Fibroblast of upper back skin (primary cell): ENCODE data around the gene SRPK2.
"Not testable (repeated sequence)": the region's sequence is repeated elsewhere in the genome, so short reads cannot be mapped to it uniquely, and the experiment has no call there.

Source experiments
- DNase-seq: peaks from one replicate; pipeline ENCODE4 v3.0.0-alpha.2; 2013

The SRPK2 gene

DNA sequence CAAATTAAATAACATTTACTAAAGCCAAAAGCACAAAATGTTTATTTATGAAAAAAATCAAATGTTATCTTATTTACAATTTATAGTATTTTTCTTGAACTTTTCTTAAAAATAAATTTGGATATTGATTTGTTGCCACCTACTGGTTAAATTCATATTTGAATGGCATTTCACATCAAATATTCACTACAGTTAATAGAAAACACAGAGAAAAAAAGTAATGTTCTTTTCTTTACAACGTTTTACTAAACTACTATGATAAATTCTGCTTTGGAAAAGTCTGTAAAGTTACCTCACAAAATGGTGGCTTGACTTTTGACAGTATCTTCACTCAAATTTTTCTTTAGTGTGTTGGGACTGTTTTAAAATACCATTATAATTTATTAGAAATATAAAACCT is 52.7 kb downstream of the SRPK2 start:
- no peak for DNase-seq

DNA sequence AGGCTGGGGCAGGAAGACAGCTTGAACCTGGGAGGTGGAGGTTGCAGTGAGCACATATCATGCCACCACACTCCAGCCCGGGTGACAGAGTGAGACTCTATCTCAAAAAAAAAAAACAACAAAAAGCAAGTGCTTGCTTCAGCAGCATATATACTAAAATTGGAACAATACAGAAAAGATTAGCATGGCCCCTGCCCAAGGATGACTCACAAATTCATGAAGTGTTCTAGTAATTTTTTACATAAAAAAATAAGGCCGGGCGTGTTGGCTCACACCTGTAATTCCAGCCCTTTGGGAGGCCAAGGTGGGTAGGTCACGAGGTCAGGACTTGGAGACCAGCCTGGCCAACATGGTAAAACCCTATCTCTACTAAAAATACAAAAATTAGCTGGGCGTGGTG is 56.1 kb downstream of the SRPK2 start:
- DNase-seq = peak; percentile 26

DNA sequence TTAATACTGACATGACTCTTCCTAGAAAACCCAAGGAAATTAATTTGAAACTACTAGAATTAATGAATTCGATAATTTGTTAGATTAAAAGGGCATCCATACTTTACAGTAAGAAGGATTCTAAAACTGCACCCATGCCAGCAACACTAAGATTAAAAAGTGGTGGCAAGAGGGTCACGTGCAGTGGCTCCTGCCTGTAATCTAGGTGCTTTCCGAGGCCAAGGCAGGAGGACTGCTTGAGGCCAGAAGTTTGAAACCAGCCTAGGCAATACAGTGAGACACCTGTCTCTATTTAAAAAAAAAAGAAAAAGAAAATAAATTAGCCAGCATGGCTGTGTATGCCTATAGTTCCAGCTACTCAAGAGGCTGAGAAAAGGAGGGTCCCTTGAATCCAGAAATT is 58.2 kb downstream of the SRPK2 start:
- no peak for DNase-seq

DNA sequence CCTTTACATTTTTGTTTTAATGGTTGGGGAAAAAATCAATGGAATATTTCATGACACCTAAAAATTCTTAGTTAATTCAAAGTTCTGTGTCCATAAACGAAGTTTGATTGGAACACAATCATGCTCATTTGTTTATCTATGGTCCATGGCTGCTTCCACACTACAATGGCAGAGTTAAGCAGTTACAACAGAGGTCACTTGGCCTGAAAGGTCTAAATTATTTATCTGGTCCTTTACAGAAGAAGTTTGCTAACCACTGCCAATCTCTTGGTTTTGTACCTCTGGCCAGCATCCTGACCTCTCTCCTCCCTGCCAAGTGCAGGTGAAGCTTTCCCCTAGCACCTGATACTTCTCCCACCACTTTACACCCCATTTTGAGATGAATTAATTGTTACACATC is 61.5 kb downstream of the SRPK2 start:
- DNase-seq = no peak

DNA sequence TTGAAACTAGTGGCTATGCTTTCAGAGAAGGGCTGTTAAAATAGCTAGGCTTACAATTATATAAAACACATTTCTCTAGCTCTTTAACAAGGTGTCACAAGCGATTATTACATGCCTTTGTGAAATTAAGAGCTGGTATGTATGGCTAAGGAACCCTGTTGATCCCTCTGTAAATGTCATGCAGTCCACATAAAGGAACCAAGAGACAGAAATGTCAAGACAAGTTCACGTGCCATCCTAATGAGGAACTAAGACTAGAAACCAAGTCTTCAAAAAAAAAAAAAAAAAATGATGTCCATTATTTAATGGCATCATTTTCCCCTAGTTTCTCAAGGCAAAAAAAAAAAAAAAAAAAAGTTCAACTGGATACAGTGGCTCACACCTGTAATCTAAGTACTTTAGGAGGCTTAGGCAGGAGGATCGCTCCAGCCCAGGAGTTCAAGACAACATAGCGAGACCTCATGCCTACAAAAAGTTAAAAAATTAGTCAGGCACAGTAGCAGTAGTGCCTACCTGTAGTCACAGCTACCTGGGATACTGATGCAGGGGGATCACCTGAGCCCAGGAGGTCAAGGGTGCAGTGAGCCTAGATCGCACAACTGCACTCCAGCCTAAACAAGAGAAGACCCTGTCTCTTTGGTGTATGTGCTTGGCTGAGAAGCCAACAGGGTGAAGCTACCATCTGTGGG is 63.4 kb downstream of the SRPK2 start:
- DNase-seq = no peak

DNA sequence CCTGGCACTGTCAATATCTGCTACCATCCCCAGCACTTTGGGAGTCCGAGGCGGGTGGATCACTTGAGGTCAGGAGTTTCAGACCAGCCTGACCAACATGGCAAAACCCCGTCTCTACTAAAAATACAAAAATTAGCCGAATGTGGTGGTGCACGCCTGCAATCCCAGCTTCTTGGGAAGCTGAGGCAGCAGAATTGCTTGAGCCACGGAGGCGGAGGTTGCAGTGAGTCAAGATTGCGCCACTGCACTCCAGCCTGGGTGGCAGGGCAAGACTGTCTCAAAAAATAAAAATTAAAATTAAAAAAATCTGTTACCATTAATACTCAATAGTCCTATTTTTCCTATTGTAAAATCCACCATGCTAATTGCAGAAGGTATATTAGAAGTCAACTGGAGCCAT is 64.1 kb downstream of the SRPK2 start:
- DNase-seq = not testable (repeated sequence)

DNA sequence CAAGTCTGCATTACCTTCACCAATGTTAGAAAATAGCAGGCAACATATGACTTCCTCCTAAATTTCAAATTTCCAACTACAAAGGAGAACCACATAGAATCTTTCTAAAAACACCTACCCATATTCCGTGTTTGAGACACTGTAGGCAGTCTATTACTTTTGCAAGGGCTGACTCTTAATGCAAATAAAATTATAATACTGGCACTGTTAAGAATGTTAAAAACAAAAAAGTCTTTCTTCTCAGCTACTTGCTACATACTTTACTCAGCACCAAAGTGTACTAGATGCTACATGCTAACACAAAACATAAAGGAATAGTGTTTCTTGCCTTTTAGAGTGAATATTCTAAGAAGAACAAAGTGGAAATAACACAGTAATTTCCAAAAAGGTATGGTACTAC is 65.4 kb downstream of the SRPK2 start:
- no peak for DNase-seq

DNA sequence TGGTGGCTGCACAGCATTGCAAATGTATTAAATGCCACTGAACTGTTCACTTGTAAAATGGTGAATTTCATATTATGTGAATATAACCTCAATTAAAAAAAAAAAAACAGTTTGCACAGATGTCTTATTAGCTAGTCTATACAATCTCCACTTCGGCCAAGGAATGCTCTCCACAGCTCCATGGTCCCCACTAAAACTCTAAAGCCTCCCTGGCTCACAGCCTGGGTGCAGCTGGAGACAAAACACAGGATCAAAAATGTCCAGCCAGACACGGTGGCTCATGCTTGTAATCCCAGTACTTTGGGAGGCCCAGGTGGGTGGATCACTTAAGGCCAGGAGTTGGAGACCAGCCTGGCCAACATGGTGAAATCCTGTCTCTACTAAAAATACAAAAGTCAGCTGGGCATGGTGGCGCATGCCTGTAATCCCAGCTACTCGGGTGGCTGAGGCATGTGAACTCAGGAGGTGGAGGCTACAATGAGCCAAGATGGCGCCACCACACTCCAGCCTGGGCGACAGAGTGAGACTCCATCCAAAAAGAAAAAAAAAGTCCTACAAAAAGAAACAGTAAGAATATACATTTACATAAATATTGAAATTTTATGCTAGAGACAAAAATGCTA is 66.0 kb downstream of the SRPK2 start:
- DNase-seq = no peak

DNA sequence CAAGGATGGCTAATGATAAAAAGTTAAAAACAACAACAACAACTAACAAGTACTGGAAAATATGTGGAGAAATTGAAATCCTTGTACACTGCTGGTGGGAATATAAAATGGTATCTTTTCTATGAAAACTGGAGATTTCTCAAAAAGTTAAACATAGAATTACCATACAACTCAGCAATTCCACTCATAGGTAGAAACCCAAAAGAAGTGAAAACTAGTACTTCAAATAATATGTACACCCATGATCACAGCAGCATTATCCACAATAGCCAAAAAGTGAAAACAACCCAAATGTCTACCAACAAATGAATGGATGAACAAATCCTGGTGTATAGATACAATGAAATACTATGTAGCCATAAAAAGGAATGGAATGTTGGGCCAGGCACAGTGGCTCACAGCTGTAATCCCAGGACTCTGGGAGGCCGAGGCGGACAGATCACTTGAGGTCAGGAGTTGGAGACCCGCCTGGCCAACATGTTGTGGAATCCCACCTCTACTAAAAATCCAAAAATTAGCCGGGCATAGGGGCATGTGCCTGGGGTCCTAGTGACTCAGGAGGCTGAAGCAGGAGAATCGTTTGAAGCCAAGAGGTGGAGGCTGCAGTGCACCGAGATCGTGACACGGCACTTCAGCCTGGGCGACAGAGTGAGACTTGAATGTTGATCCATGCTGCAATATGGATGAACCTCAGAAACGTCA is 66.8 kb downstream of the SRPK2 start:
- DNase-seq = no peak

DNA sequence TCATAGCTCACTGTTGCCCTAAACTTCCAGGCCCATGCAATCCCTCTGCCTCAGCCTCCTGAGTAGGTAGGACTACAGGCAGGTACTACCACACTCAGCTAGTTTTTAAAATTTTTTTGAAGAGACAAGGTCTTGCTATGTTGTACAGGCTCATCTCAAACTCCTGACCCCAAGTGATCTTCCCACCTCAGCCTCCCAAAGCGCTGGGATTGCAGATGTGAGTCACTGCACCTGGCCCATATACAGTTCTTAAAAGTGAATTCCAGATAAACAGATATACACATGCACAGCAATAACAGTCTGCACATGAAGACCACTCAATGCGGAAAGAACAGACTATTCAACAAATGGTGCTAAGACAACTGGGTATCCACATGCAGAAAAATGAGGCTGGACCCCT is 67.8 kb downstream of the SRPK2 start:
- DNase-seq = no peak

DNA sequence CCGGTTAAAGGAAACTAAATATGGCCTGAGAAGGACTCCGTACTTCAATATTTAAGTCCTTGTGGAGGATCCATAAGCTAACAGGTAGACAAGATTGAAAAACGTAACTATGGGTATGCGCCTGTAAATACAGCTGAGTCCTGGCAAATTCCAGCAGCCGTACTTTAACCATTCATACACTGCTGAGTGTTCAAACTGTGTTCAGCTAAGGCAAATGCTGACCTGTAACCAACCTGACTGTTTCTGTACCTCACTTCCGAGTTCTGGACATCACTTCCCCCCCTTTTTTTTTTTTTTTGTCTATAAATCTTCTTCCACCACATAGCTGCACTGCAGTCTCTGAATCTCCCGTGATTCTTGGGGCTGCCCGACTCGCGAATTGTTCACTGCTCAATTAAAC is 69.1 kb downstream of the SRPK2 start:
- DNase-seq = no peak

DNA sequence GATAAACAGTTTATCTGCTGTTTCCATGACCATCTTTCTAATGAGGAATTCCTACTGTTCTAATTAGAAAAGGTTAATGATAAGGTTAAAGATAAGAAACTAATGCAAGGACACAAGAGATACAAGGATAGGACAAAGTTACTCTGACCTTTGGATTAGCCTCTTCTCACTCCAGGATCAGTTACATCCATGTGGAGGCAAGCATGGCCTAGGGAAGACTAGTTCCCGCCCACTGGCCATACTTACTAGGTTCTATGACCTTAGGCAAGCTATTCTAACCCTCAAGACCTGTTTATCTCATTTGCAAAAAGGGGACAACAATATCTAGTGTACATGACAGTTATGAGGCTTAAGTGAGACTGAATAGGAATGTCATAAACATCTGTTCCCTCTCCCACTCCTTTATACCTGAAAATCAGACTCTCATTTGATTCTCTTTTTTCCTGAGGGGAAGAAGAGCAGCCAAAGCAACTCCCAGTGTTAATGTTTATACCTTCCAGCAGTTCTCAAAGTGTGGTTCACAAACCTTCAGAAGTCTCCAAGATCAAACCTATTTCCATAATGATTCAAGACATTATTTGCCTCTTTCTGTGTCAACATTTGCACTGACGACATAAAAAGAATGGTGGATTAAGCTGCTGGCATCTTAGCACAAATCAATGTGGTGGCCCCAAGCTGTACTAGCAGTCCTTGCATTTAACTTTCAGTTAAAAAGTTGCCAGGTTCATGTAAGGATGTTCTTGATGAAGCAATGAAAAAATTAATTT is 72.0 kb downstream of the SRPK2 start:
- DNase-seq = no peak

DNA sequence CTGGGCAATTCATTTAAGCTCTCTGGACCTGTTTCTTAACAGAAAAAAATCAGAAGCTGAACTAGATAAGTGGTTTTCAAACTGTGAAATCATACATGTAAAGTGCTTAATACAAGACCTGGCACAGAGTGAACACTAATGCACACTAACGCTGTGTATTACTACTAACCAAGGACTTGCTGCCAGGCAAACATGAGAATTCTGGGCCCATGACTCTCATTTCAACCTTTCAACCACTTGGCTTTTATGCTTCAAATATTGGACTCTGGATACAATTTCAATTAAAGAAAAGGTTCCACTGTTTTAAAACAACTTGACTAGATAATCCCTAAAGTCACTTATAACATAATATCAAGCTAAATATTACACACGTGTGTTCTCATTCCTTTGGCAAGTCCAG is 73.4 kb downstream of the SRPK2 start:
- no peak for DNase-seq

DNA sequence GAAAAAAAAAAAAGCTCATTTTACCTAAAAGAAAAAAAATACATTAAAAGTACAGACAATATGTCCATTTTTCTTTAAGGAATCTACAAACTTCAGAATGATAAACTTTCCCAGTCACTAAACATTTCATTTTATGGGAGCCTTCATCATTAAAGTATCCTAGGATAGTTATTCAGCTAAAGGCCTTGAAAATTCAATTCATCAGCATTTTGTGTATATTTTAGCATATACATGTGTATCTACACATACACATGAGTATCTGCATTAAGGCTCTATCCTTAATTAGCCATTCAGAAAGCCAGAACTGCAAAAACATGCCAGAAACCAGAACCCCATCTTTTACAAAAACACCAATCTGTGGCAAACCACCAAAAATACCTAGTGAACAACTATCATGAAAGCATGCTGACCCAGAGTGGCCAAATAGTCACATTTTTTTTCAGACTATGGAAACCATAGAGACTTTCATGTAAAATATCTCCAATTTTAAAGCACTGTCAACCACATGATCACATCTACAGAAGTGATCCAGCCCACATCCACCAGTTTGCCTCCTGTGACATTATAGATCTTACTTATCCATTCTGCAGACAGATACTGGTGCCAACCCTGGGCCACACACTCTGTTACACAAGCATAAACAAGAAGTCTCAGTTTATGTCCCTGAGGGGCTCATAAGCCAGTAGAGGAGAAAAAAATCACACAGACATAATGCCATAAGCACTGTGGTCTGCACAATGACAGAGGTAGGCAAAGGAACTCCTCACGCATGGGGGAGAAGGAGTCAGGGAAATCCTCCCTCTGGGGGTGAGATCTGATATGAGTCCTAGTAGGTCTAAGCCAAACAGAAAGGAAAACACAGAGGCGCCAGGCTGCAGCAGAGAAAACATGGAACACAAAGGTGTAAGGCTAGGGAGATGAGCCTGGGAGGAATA is 79.2 kb downstream of the SRPK2 start:
- DNase-seq = no peak

DNA sequence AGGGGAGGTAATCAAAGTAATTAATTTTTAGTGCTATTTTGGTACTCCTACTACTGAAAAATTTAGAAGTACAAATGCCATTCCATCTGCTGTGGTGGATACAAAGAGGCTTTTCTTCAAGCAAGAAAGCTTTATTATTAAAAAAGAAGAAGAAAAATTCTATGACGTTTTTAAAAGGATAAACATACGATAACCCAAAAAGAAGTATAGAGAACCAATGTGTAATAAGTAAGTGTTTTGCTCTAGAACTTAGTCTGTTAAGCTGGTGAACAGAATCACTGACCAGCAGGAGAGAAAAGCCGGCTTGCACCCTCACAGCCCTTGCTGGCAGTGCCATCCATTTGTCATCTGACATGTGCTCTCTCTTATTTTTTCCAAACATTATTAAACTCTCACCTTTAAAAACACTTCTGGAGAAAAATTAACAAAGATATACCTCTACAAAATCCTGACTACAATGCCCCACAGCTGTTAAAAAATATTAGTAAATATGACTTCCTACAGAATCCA is 81.5 kb downstream of the SRPK2 start:
- no peak for DNase-seq

DNA sequence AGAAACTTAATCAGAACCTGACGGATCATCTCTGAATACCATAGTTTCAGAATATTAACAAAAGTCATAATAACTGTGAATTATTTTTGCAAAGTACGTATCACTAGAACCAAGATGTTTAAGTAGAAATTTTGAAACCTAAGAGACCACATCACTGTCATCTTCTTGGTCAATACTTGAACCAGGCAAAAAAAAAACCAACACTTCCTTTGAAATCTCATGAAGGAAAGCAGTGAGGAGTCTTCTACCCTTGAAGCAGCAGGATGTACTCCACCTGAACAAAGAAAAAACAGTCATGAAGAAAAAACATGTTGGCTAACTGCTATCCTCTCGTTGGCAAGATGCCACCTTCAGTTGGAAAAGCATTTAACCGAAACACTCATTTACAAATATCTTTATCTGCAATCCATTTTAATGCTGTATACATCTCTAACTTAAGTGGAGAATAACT is 82.4 kb downstream of the SRPK2 start:
- DNase-seq = no peak

DNA sequence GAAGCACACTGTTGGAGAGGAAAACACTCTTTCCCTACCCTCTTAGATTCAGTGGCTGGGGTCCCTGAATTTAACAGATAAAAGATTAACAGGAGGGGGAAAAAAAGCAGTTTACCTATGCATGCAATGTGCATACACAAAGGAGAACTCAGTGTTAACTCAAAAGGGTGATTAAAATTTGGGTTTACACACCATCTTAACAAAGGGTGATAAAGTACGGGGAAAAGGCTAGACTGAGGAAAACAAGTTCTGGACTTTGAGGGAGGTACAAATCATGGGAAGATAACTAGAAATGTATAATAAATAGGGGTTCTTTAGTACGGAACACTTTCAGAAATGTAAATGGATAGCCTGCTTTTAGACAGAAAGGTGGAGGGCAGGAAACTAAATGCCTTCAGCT is 83.1 kb downstream of the SRPK2 start:
- no peak for DNase-seq

DNA sequence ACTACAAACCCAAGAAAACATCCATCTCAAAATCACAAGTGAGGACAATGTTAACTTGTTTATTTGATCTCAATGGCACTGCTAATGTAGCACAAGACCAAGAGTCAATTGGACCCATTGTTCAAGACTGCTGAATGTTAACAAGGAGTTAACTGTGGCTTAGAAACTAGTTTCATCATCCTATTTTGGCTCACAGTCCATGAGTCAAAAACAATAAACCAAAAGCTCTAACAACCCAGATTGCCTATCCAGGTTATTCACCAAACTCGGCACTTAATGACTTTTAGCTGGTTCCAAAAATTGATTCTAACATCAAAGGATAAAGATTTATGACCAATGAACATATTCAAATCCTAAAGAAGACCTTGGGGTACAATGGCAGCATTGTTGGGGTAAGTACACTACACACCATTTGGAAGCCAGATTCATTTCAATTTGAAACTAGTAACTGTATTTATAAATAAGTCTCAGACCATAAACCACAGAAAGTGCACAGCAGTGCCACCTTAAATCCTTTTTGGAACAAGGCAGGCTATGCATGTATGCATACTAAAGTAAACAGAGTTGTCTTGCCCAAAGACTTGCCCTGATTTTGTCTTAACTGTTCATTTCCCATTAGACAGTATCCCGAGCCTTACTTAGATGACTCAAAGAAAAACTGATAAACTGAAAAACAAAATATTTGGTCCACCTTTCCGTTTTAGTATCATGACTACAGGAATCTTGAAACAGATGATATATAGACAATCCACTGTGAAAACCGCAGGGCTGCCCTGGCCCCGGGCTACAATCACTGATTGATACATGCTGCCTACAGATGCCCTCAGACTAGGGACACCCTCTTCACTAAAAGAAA is 84.5 kb downstream of the SRPK2 start:
- DNase-seq = peak; percentile 48

DNA sequence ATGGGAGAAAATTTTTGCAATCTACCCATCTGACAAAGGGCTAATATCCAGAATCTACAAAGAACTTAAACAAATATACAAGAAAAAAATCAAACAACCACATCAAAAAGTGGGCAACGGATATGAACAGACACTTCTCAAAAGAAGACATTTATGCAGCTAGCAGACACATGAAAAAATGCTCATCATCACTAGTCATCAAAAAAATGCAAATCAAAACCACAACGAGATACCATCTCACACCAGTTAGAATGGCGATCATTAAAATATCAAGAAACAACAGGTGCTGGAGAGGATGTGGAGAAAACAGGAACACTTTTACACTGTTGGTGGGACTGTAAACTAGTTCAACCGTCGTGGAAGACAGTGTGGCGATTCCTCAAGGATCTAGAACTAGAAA is 88.1 kb downstream of the SRPK2 start:
- not testable (repeated sequence) for DNase-seq

DNA sequence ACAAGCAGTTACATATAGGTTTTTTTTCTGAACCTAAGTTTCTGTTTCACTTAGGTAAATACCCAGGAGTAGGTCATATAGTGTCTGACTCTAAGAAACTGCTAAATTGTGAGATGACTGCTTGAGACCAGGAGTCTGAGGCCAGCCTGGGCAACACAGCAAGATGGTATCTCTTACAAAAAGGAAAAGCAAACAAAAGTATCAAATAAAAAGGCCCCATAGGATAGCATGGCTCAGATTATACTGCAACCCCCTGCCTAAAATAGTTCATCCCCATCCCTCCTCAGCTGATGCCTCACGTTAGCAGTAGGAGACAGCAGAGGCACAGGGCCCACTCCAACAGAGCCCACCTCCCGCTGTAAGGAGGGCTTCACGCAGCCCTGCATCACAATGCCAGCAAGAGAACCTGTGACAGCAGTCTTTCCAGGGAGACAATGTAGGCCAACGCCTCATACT is 90.3 kb downstream of the SRPK2 start:
- DNase-seq = no peak

DNA sequence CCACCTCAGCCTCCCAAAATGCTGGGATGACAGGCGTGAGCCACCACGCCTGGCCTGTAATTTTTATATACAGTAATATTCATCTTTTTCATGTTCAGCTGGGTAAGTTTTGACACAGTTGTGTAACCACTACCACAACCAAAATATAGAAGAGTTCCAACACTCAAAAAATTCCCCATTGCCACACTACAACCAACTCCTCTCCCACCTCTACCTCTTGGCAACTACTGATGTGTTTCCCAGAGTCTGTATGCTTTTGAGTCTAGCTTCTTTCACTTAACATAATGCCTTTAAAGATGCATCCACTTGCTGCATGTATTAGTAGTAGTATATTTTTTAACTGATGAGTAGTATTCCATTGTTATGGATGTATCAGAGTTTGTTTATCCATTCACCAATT is 90.7 kb downstream of the SRPK2 start:
- DNase-seq = no peak
